RPMI7951 (cell line): Measurements from ENCODE around the gene AMY2A. TPM values are rescaled to one million over a fixed set of nuclear protein-coding genes. Genes with fewer than 3 reads are reported as not detected.
"Not testable (repeated sequence)": the region's sequence is repeated elsewhere in the genome, so short reads cannot be mapped to it uniquely, and the experiment has no call there.

ENCODE experiments used
- DNase-seq: peaks from one replicate; pipeline ENCODE4 v3.0.0-alpha.2; 2012; ENCODE audit warnings: low read depth
- total RNA-seq: library from RNA; depleted of rRNA; stranded (reverse); fragments of >200 nt; shearing (Covaris generic); gene quantifications from 2 replicates; pipeline ENCODE4 v1.2.3, GENCODE V29; 2014; rRNA removed

Gene AMY2A
- total RNA-seq: not detected in 2 replicates

GRCh38 chr1:103616994-103617477, at the start of gene AMY2A:
AMY2A (plus strand) TSS chr1:103617427; CDS start chr1:103617441, 14 bp downstream.
- not testable (repeated sequence) for DNase-seq

- no peak for DNase-seq
Measured at GRCh38 chr1:103569493-103569892, 47.7 kb upstream of the AMY2A start.

DNA sequence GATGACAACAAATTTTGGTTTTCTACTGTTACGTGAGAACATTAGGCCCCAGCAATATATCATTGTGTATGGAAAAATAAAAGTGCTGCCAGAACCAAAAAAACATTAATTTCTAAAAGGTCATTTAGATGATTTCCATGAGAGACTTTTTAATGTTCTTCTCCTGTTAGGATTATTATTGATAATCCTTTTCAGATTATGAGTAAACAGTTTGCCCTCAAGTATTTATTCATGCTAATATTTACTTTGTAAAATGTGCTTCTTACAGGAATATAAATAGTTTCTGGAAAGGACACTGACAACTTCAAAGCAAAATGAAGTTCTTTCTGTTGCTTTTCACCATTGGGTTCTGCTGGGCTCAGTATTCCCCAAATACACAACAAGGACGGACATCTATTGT, 45.9 kb upstream of the AMY2A start, which contains the start of gene AMY2B:
AMY2B (plus strand) TSS at position 301 of the 400 bp plus-strand sequence; CDS start at position 315, 14 bp downstream.
- not testable (repeated sequence) for DNase-seq

DNA sequence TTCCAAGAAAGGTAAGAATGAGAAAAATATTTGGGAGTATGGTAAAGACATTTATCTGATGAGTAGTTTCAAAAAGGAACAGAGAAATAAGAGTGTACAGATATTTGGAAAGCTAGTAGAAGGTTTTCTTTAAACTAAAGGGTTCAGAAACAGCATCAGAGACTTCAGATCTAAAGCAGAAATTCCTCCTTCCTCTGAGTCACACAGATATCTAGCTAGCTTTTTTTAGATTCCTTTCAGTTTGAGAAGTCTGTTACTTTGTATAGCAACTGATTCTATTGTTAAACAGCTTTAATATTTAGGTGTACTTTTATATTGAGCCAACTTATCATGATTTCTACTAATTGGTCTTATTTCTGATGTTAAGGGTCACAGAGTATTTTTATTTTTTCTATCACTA, 41.2 kb upstream of the AMY2A start:
- no peak for DNase-seq

GRCh38 chr1:103576784-103577183, 40.4 kb upstream of the AMY2A start:
- DNase-seq: not testable (repeated sequence)

DNA sequence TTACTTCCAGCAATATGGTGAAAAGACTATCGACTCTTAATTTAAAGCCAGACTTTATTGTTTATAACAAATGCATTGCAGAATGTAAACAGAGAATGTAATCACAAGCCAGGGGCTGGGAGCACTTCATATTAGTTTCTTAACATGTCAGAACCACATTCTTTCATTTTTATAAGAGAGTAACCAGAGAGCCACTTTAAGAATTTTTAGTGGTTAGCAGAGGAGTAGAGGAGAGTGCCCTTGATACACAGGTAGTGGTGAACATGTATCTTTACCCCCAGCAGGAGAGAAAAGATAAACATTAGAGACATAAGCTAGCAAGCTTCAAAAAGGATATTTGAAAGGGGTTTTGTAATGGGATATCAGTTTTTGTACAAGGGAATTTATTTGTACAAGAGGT, 34.8 kb upstream of the AMY2A start:
- DNase-seq: no peak

- no peak for DNase-seq
Measured at GRCh38 chr1:103583887-103584286, 33.3 kb upstream of the AMY2A start.

- no peak for DNase-seq
Measured at GRCh38 chr1:103584537-103584936, 32.7 kb upstream of the AMY2A start.

DNA sequence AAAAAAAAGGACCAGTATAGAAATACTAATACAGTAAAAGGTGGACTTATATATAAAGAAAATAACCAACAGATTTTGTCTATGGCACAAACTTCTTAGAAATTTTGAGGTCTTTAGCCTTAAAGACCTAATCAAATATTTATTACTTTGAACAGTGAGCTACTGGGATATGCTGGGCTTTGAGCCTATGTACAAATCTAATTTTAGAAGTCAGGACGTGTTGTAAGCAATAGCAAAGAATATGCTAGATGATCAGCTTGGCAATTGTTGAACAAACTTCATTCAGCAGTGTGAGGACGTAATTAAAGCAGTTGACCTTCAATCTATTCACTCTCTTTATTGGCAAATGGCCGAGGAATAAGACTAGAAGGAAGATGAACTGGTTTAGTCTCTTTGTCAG, 14.5 kb upstream of the AMY2A start:
- not testable (repeated sequence) for DNase-seq

- DNase-seq: no peak
Measured at GRCh38 chr1:103616362-103616761, 865 bp upstream of the AMY2A start.

GRCh38 chr1:103627436-103627835, 10.2 kb downstream of the AMY2A start:
- DNase-seq: not testable (repeated sequence)

DNA sequence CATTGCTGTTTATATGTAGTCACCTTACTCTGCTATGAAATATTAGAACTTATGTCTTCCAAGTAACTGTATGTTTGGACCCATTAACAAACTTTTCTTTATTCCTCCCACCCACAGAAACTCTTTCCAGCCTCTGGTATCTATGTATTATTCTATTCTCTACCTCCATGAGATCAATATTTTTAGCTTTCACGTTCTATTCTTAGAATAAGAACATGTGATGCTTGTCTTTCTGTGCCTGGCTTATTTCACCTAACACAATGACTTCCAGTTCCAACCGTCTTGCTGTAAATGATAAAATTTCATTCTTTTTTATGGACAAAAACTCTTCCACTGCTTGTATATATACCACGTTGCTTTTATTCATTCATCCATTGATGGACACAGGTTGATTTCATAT, 24.0 kb downstream of the AMY2A start:
- DNase-seq: not testable (repeated sequence)

DNA sequence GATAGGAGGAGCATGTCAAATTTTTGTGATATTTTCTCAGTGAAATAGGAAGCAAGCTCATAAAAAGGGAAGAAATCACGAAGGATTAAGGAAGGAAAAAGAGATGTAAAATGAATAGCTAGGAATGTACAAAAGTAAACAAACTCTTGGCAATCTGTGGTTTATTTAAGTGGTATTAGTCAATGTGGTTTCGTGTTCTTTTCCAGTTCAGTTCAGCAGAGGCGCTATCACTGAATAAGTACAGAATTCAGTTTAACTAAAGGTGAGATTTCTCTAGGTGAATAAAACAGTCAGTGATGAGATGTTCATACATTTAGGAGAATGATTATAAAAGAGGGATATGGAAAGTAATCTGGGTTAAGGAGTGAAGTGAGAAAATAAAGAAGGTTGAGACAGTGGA, 26.7 kb downstream of the AMY2A start:
- not testable (repeated sequence) for DNase-seq

DNA sequence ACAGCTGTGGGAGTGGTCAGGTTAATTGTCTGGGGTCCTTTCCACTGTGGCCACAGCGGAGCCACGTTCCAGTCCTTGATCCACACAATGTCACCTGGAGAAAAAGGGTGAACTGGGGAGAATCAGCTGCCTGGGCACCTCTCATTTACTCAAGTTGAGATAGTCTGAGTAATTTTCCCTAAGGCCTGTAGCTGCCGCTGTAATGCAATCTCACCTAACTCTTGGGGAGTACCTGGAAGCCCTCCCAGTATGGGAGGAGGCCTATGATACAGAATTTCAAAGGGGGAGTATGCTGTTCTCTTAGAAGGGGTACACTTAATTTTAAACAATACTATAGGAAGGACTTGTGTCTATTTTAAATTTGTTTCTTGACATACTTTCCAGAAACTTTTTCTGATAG, 33.1 kb downstream of the AMY2A start:
- not testable (repeated sequence) for DNase-seq

- DNase-seq: not testable (repeated sequence)
Measured at GRCh38 chr1:103650889-103651288, 33.7 kb downstream of the AMY2A start.

DNA sequence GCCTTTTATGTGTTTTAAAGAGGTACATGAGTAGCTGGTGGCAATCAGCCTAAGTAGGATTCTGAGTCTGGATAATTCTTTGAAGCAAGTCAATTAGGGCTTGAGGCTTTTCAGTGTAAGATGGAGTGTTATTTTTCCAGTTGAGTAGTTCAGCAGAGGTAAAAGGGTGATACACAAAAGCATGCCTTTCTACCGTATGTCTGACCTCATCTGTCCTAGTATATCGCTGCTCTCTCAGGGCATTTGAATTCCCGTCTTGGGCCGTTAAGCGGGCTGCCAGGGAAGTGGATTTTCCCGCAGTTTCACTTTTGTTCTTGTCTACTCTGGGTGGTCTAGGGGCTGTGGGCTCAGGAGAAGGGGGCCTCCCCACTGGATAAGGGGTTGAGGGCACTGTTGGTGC, 36.9 kb downstream of the AMY2A start:
- DNase-seq: not testable (repeated sequence)

DNA sequence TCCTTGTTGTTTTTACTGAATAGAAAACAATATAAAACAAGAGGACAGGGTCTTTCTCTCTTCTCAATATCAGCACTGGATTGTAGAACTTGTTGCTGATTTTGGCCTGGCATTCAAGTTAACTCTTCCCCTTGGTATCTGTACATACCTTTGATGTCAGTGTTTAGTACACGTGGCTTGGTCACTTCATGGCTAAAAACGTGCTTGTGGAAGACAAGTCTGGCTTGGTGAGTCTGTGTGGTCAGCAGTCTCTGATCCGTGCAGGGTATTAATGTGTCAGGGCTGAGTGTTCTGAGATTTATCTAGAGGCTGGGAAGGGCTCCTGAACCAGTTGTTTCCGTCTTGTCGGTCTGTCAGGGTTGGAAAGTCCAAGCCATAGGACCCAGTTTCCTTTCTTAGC, 38.2 kb downstream of the AMY2A start, which contains the start of gene AMY1A:
AMY1A (plus strand) TSS at position 301 of the 400 bp plus-strand sequence. CDS start 571 bp downstream, outside the sequence.
- DNase-seq: not testable (repeated sequence)

Other genes with a start within 250 kb of the AMY2A start
- 5.3 and 7.7 TPM in 2 replicates for gene RNPC3, start 91.7 kb upstream of the AMY2A start, total RNA-seq
- gene AMY2B, start 45.8 kb upstream of the AMY2A start, total RNA-seq: 0.48 and 0.88 TPM in 2 replicates
- not detected in 2 replicates for gene AMY1A, start 38.3 kb downstream of the AMY2A start, total RNA-seq
- not detected in 2 replicates for gene AMY1B, start 78.8 kb downstream of the AMY2A start, total RNA-seq
- not detected in 2 replicates for gene AMY1C, start 132.5 kb downstream of the AMY2A start, total RNA-seq